Naive thymus-derived CD4-positive, alpha-beta T cell (primary cell): ENCODE measurements around the gene OPA3. TPM values are rescaled to one million over a fixed set of nuclear protein-coding genes. Genes with fewer than 3 reads are reported as not detected.
A peak's percentile ranks its signal among the peaks of the same experiment; 100 is the strongest.

Experiments
- ATAC-seq: fragments of 150-1000 bp; cut with Tn5 transposase; 2 replicates; pipeline ENCODE4 v1.10.0; 2021; ENCODE audit warnings: mild to moderate bottlenecking, moderate library complexity
- CTCF ChIA-PET: fragments of 350-600 bp; sonication (Branson Sonifier 250); formaldehyde crosslinking; loops from one replicate; lab custom pipeline; 2021; ENCODE audit warnings: antibody characterized with exemption; lab: Charles Lee
- POLR2A ChIA-PET: fragments of 350-600 bp; sonication (Branson Sonifier 250); formaldehyde crosslinking; loops from one replicate; lab custom pipeline; 2021; ENCODE audit warnings: antibody characterized with exemption, inconsistent platforms; lab: Charles Lee
- DNase-seq, 9 donors: peaks; one replicate each; pipeline versions ENCODE4 v3.0.0 to v3.0.0-alpha.2; 2020 to 2022; ENCODE audit warnings: mixed read lengths in 1 of 9
- H3K27ac ChIP-seq: one replicate; pipeline ENCODE4 v1.7.0; 2013; ENCODE audit warnings: mild to moderate bottlenecking, low read depth, low read length, moderate library complexity
- H3K27me3 ChIP-seq, 2 donors: one replicate each; pipeline ENCODE4 v1.7.0; 2013; ENCODE audit warnings: low read length in 2 of 2, mild to moderate bottlenecking in 2 of 2, moderate library complexity in 2 of 2; ENCODE audit not compliant: control insufficient read depth in 2 of 2, insufficient read depth in 2 of 2
- H3K36me3 ChIP-seq, 3 experiments: 1 replicate in 2 of 3; 2 replicates in 1 of 3; pipeline ENCODE4 v1.7.0; 2013; ENCODE audit warnings: low read length in 3 of 3, mild to moderate bottlenecking in 3 of 3, moderate library complexity in 1 of 3; ENCODE audit not compliant: insufficient read depth in 3 of 3, control insufficient read depth in 2 of 3
- H3K4me1 ChIP-seq, 2 donors: one replicate each; pipeline ENCODE4 v1.7.0; 2013; ENCODE audit warnings: low read length in 2 of 2, mild to moderate bottlenecking in 2 of 2, moderate library complexity in 1 of 2; ENCODE audit not compliant: control insufficient read depth in 2 of 2, insufficient read depth in 2 of 2
- H3K4me3 ChIP-seq: 2 replicates; pipeline ENCODE4 v1.7.0; 2013; ENCODE audit warnings: mild to moderate bottlenecking, low read length
- H3K9me3 ChIP-seq, 3 experiments: 1 replicate in 2 of 3; 2 replicates in 1 of 3; pipeline ENCODE4 v1.7.0; 2013; ENCODE audit warnings: low read length in 3 of 3; ENCODE audit not compliant: control insufficient read depth in 2 of 3
- H3K27ac Mint-ChIP-seq, 9 donors: one replicate each; pipeline ENCODE4 v1.8.0; 2020 to 2022; ENCODE audit warnings: mixed read lengths in 9 of 9, mild to moderate bottlenecking in 8 of 9, moderate library complexity in 5 of 9, inconsistent platforms in 2 of 9
- H3K27me3 Mint-ChIP-seq, 5 donors: one replicate each; pipeline ENCODE4 v1.8.0; 2021 to 2022; ENCODE audit warnings: mixed read lengths in 5 of 5, mild to moderate bottlenecking in 1 of 5
- H3K36me3 Mint-ChIP-seq, 5 donors: one replicate each; pipeline ENCODE4 v1.8.0; 2020 to 2022; ENCODE audit warnings: mixed read lengths in 5 of 5, mild to moderate bottlenecking in 3 of 5, inconsistent platforms in 1 of 5
- H3K4me1 Mint-ChIP-seq, 7 donors: one replicate each; pipeline ENCODE4 v1.8.0; 2020 to 2022; ENCODE audit warnings: mixed read lengths in 7 of 7, mild to moderate bottlenecking in 3 of 7, inconsistent platforms in 1 of 7
- H3K4me3 Mint-ChIP-seq, 10 donors: one replicate each; pipeline ENCODE4 v1.8.0; 2020 to 2022; ENCODE audit warnings: mild to moderate bottlenecking in 10 of 10, mixed read lengths in 10 of 10, moderate library complexity in 6 of 10, inconsistent platforms in 2 of 10
- H3K9me3 Mint-ChIP-seq, 11 donors: one replicate each; pipeline ENCODE4 v1.8.0; 2020 to 2022; ENCODE audit warnings: mixed read lengths in 11 of 11, mild to moderate bottlenecking in 4 of 11, inconsistent platforms in 1 of 11, moderate library complexity in 1 of 11
- intact Hi-C, 2 donors: fragments of 100-400 bp; cut with micrococcal nuclease; formaldehyde crosslinking; loops; one replicate each; pipeline ENCODE4 v1.15.1; 2023
- polyA plus RNA-seq, 2 donors: library from polyadenylated mRNA; unstranded; fragments of 300-500 nt; fragmentation: Illumina TruSeq; gene quantifications; one replicate each; pipeline ENCODE4 v1.2.3, GENCODE V29; 2021
- total RNA-seq, 6 experiments: library from RNA in 5 of 6; stranded (reverse) in 5 of 6; gene quantifications; 1 replicate in 5 of 6; 2 replicates in 1 of 6; pipeline ENCODE4 v1.2.3 and lab custom pipeline; 2021 to 2026

Gene OPA3
- total and polyA plus RNA-seq, 7 experiments from 2014 or later: 7.8 to 26.1 (median 9.1) TPM

GRCh38 chr19:45599286-45599685 lies 14.7 kb upstream of the OPA3 start:
- Histone ChIP-seq H3K4me3 (no peak overlapping the region), H3K9me3 (no peaks in the 10 kb centered on the region), H3K27ac (no peak overlapping the region), H3K4me1 (peaks cover 0 to 10% of the 10 kb centered on the region in 2 donors), H3K36me3 (no peaks in the 10 kb centered on the region), H3K27me3 (peaks cover 18 to 43% of the 10 kb centered on the region in 2 donors)
- ATAC-seq (no peak), DNase-seq (no peak)
- POLR2A ChIA-PET: no interaction called here
- Mint-ChIP-seq H3K4me3 (peak overlapping the region in 3 of 10 donors; percentile 11 to 44 (median 26)), H3K4me1 (peaks cover 15 to 44% (median 37%) of the 10 kb centered on the region in 7 donors), H3K36me3 (peaks cover 0 to 6% (median 5%) of the 10 kb centered on the region in 5 donors), H3K27ac (no peak overlapping the region), H3K9me3 (peaks cover 0 to 2% (median 0%) of the 10 kb centered on the region in 11 donors), H3K27me3 (peaks cover 76 to 84% (median 81%) of the 10 kb centered on the region in 5 donors)
- CTCF ChIA-PET: no interaction called here
- intact Hi-C loops: no loop called here

- DNase-seq (no peak), ATAC-seq (peak; percentile 46)
- Histone ChIP-seq H3K36me3 (no peaks in the 10 kb centered on the region), H3K4me3 (no peak overlapping the region), H3K27me3 (peaks cover 18 to 43% of the 10 kb centered on the region in 2 donors), H3K4me1 (peaks cover 0 to 10% of the 10 kb centered on the region in 2 donors), H3K9me3 (no peaks in the 10 kb centered on the region), H3K27ac (no peak overlapping the region)
- Mint-ChIP-seq H3K4me1 (peaks cover 15 to 44% (median 37%) of the 10 kb centered on the region in 7 donors), H3K36me3 (peaks cover 0 to 6% (median 5%) of the 10 kb centered on the region in 5 donors), H3K27ac (peak overlapping the region in 2 of 9 donors; percentile 11 to 47), H3K27me3 (peaks cover 74 to 83% (median 80%) of the 10 kb centered on the region in 5 donors), H3K9me3 (peaks cover 0 to 2% (median 0%) of the 10 kb centered on the region in 11 donors), H3K4me3 (peak overlapping the region in 9 of 10 donors; percentile 19 to 65 (median 48))
- ChIA-PET CTCF (interaction anchor here (0.8 kb wide), 1 partner anchor 43 kb away, joined by 3 read pairs; no protein-coding TSS in a partner anchor), POLR2A (no interaction called here)
- intact Hi-C loops: no loop called here
These were observed 13.8 kb upstream of the OPA3 start for GRCh38 chr19:45598267-45599001.

GRCh38 chr19:45597425-45598111 lies 13.0 kb upstream of the OPA3 start:
- H3K36me3 Mint-ChIP-seq: peaks cover 0 to 6% (median 5%) of the 10 kb centered on the region in 5 donors
- intact Hi-C loops: no loop called here
- H3K27me3 Mint-ChIP-seq: peaks cover 68 to 78% (median 71%) of the 10 kb centered on the region in 5 donors
- no peaks in the 10 kb centered on the region for H3K36me3 ChIP-seq
- CTCF ChIA-PET: interaction anchor here (0.8 kb wide), 1 partner anchor 44 kb away, joined by 3 read pairs; no protein-coding TSS in a partner anchor
- DNase-seq (no peak), ATAC-seq (no peak)
- peak overlapping the region in 1 of 9 donors; percentile 23 for H3K27ac Mint-ChIP-seq
- H3K9me3 ChIP-seq: no peaks in the 10 kb centered on the region
- peak overlapping the region in 4 of 10 donors; percentile 20 to 61 (median 47) for H3K4me3 Mint-ChIP-seq
- no peak overlapping the region for H3K4me3 ChIP-seq
- POLR2A ChIA-PET: no interaction called here
- H3K9me3 Mint-ChIP-seq: peaks cover 0 to 2% (median 0%) of the 10 kb centered on the region in 11 donors
- peaks cover 18 to 43% of the 10 kb centered on the region in 2 donors for H3K27me3 ChIP-seq
- H3K4me1 Mint-ChIP-seq: peaks cover 15 to 42% (median 36%) of the 10 kb centered on the region in 7 donors
- peaks cover 0 to 10% of the 10 kb centered on the region in 2 donors for H3K4me1 ChIP-seq
- H3K27ac ChIP-seq: no peak overlapping the region

GRCh38 chr19:45595814-45596213 lies 11.2 kb upstream of the OPA3 start:
- Mint-ChIP-seq H3K27ac (no peak overlapping the region), H3K4me1 (peaks cover 21 to 32% (median 25%) of the 10 kb centered on the region in 7 donors), H3K4me3 (no peak overlapping the region), H3K9me3 (peaks cover 0 to 2% (median 0%) of the 10 kb centered on the region in 11 donors), H3K27me3 (peaks cover 59 to 79% (median 67%) of the 10 kb centered on the region in 5 donors), H3K36me3 (peaks cover 0 to 6% (median 0%) of the 10 kb centered on the region in 5 donors)
- H3K4me3 ChIP-seq: no peak overlapping the region
- intact Hi-C loops: no loop called here
- CTCF ChIA-PET: no interaction called here
- peaks cover 12 to 25% of the 10 kb centered on the region in 2 donors for H3K27me3 ChIP-seq
- no peak overlapping the region for H3K27ac ChIP-seq
- no peaks in the 10 kb centered on the region for H3K9me3 ChIP-seq
- POLR2A ChIA-PET: interaction anchor here (0.8 kb wide), 1 partner anchor 47 kb away, joined by 4 read pairs; no protein-coding TSS in a partner anchor
- ATAC-seq (no peak), DNase-seq (no peak)
- peaks cover 0 to 10% of the 10 kb centered on the region in 2 donors for H3K4me1 ChIP-seq
- H3K36me3 ChIP-seq: no peaks in the 10 kb centered on the region

- POLR2A ChIA-PET: no interaction called here
- no peak overlapping the region for H3K4me3 Mint-ChIP-seq
These were observed 8.9 kb upstream of the OPA3 start for GRCh38 chr19:45593520-45593919.

GRCh38 chr19:45592366-45592765 lies 7.8 kb upstream of the OPA3 start:
- H3K27me3 Mint-ChIP-seq: peaks cover 36 to 66% (median 54%) of the 10 kb centered on the region in 5 donors
- H3K27ac ChIP-seq: no peak overlapping the region
- H3K4me3 Mint-ChIP-seq: no peak overlapping the region
- DNase-seq (no peak), ATAC-seq (no peak)
- no peaks in the 10 kb centered on the region for H3K9me3 ChIP-seq
- intact Hi-C loops: no loop called here
- no peaks in the 10 kb centered on the region for H3K36me3 ChIP-seq
- ChIA-PET POLR2A (no interaction called here), CTCF (no interaction called here)
- no peaks in the 10 kb centered on the region for H3K4me1 ChIP-seq
- peaks cover 0 to 14% (median 4%) of the 10 kb centered on the region in 7 donors for H3K4me1 Mint-ChIP-seq
- peaks cover 0 to 2% (median 0%) of the 10 kb centered on the region in 11 donors for H3K9me3 Mint-ChIP-seq
- H3K36me3 Mint-ChIP-seq: peaks cover 0 to 6% (median 0%) of the 10 kb centered on the region in 5 donors
- peak overlapping the region in 1 of 9 donors; percentile 23 for H3K27ac Mint-ChIP-seq
- H3K27me3 ChIP-seq: no peaks in the 10 kb centered on the region
- no peak overlapping the region for H3K4me3 ChIP-seq

More at GRCh38 chr19:45593520-45593919, 8.9 kb upstream of the OPA3 start:
- no peak overlapping the region for H3K27ac ChIP-seq
- H3K27me3 ChIP-seq: peaks cover 0 to 5% of the 10 kb centered on the region in 2 donors
- H3K36me3 ChIP-seq: no peaks in the 10 kb centered on the region
- peaks cover 0 to 2% (median 0%) of the 10 kb centered on the region in 11 donors for H3K9me3 Mint-ChIP-seq
- CTCF ChIA-PET: interaction anchor here (0.7 kb wide), 1 partner anchor 50 kb away, joined by 4 read pairs; no protein-coding TSS in a partner anchor
- H3K27ac Mint-ChIP-seq: no peak overlapping the region
- no peak overlapping the region for H3K4me3 ChIP-seq
- ATAC-seq: no peak
- H3K4me1 ChIP-seq: peaks cover 0 to 5% of the 10 kb centered on the region in 2 donors
- DNase-seq: no peak
- H3K36me3 Mint-ChIP-seq: peaks cover 0 to 6% (median 0%) of the 10 kb centered on the region in 5 donors
- no peaks in the 10 kb centered on the region for H3K9me3 ChIP-seq
- intact Hi-C loops: no loop called here
- H3K4me1 Mint-ChIP-seq: peaks cover 8 to 20% (median 11%) of the 10 kb centered on the region in 7 donors
- H3K27me3 Mint-ChIP-seq: peaks cover 47 to 78% (median 65%) of the 10 kb centered on the region in 5 donors
